ENCODE results near the gene MTG2. TPM values are rescaled to one million over a fixed set of nuclear protein-coding genes. Genes with fewer than 3 reads are reported as not detected.

MTG2 gene
- total RNA-seq, 1 experiment from 2014 or later = 110 TPM

GRCh38 chr20:62170536-62170935, 12.3 kb upstream of the MTG2 start:
- no TSS peak for BruUV-seq (replicated peaks)
- Histone ChIP-seq H3K4me1 (no peaks in the 10 kb centered on the region), H3K36me3 (ENCODE audit: control insufficient read depth, insufficient read depth, low read length) (peaks cover 20% of the 10 kb centered on the region), H3K27me3 (replicated peaks; ENCODE audit: control insufficient read depth, insufficient read depth, low read length) (no peaks in the 10 kb centered on the region), H3K4me3 (ENCODE audit: low read depth, low read length) (no peak overlapping the region), H3K9me3 (no peaks in the 10 kb centered on the region)
- H3K4me3 Mint-ChIP-seq (ENCODE audit: unreplicated experiment) = no peak overlapping the region
- no peaks in the 10 kb centered on the region for H3K4me1 Mint-ChIP-seq (ENCODE audit: low read depth, unreplicated experiment)
- H3K9me3 Mint-ChIP-seq (ENCODE audit: unreplicated experiment) = no peaks in the 10 kb centered on the region
- CTCF ChIA-PET = no interaction called here
- intact Hi-C loops (cut with micrococcal nuclease; ENCODE audit: unreplicated experiment) = no loop called here
- POLR2A ChIA-PET = no interaction called here
- H3K36me3 Mint-ChIP-seq (ENCODE audit: insufficient read depth, unreplicated experiment) = peaks cover 80% of the 10 kb centered on the region
- no peak for DNase-seq
- H3K27ac Mint-ChIP-seq (ENCODE audit: unreplicated experiment) = no peak overlapping the region
- TF ChIP-seq CTCF (IDR thresholded peaks at IDR 0.05; ENCODE audit: insufficient read depth in 1 of 2, low read depth in 1 of 2, low read length in 1 of 2, severe bottlenecking in 1 of 2, unreplicated experiment in 1 of 2) = no peak
- H3K27me3 Mint-ChIP-seq (ENCODE audit: insufficient read depth, unreplicated experiment) = no peaks in the 10 kb centered on the region

- no peaks in the 10 kb centered on the region for H3K27me3 Mint-ChIP-seq (ENCODE audit: insufficient read depth, unreplicated experiment)
- Histone ChIP-seq H3K36me3 (ENCODE audit: control insufficient read depth, insufficient read depth, low read length) (peaks cover 17% of the 10 kb centered on the region), H3K4me1 (no peaks in the 10 kb centered on the region), H3K27me3 (replicated peaks; ENCODE audit: control insufficient read depth, insufficient read depth, low read length) (no peaks in the 10 kb centered on the region), H3K4me3 (ENCODE audit: low read depth, low read length) (no peak overlapping the region), H3K9me3 (no peaks in the 10 kb centered on the region)
- TF ChIP-seq CTCF (IDR thresholded peaks at IDR 0.05; ENCODE audit: insufficient read depth in 1 of 2, low read depth in 1 of 2, low read length in 1 of 2, severe bottlenecking in 1 of 2, unreplicated experiment in 1 of 2) = no peak
- no TSS peak for BruUV-seq (replicated peaks)
- CTCF ChIA-PET = no interaction called here
- intact Hi-C loops (cut with micrococcal nuclease; ENCODE audit: unreplicated experiment) = no loop called here
- peaks cover 76% of the 10 kb centered on the region for H3K36me3 Mint-ChIP-seq (ENCODE audit: insufficient read depth, unreplicated experiment)
- H3K4me1 Mint-ChIP-seq (ENCODE audit: low read depth, unreplicated experiment) = no peaks in the 10 kb centered on the region
- POLR2A ChIA-PET = no interaction called here
- no peak overlapping the region for H3K27ac Mint-ChIP-seq (ENCODE audit: unreplicated experiment)
- H3K4me3 Mint-ChIP-seq (ENCODE audit: unreplicated experiment) = no peak overlapping the region
- no peaks in the 10 kb centered on the region for H3K9me3 Mint-ChIP-seq (ENCODE audit: unreplicated experiment)
- DNase-seq = no peak
These were observed 11.6 kb upstream of the MTG2 start for GRCh38 chr20:62171245-62171644.

- no peak for TF ChIP-seq CTCF (IDR thresholded peaks at IDR 0.05; ENCODE audit: insufficient read depth in 1 of 2, low read depth in 1 of 2, low read length in 1 of 2, severe bottlenecking in 1 of 2, unreplicated experiment in 1 of 2)
- Histone ChIP-seq H3K4me1 (no peaks in the 10 kb centered on the region), H3K36me3 (ENCODE audit: control insufficient read depth, insufficient read depth, low read length) (peaks cover 13% of the 10 kb centered on the region; the same call in 1 of the 2 replicates), H3K9me3 (no peaks in the 10 kb centered on the region), H3K4me3 (ENCODE audit: low read depth, low read length) (no peak overlapping the region), H3K27me3 (replicated peaks; ENCODE audit: control insufficient read depth, insufficient read depth, low read length) (no peaks in the 10 kb centered on the region)
- Mint-ChIP-seq H3K27me3 (ENCODE audit: insufficient read depth, unreplicated experiment) (no peaks in the 10 kb centered on the region), H3K9me3 (ENCODE audit: unreplicated experiment) (no peaks in the 10 kb centered on the region), H3K4me3 (ENCODE audit: unreplicated experiment) (no peak overlapping the region), H3K36me3 (ENCODE audit: insufficient read depth, unreplicated experiment) (peaks cover 71% of the 10 kb centered on the region), H3K27ac (ENCODE audit: unreplicated experiment) (no peak overlapping the region), H3K4me1 (ENCODE audit: low read depth, unreplicated experiment) (no peaks in the 10 kb centered on the region)
- no peak for DNase-seq
- POLR2A ChIA-PET = no interaction called here
- intact Hi-C loops (cut with micrococcal nuclease; ENCODE audit: unreplicated experiment) = no loop called here
- CTCF ChIA-PET = interaction anchor here (1.3 kb wide), 1 partner anchor 37 kb away, joined by 3 read pairs; no protein-coding TSS in a partner anchor
- BruUV-seq (replicated peaks) = no TSS peak
These were observed 10.2 kb upstream of the MTG2 start for GRCh38 chr20:62172666-62173065.

Measured in Caco-2 (cell line).